HepG2 (cell line): ENCODE results near the gene SYS1. TPM values are rescaled to one million over a fixed set of nuclear protein-coding genes. Genes with fewer than 3 reads are reported as not detected.

Experiments
- ATF4 ChIP-seq, 2 experiments: fragments of 450-650 bp in 1 of 2; sonication (generic) in 1 of 2; formaldehyde crosslinking; IDR thresholded peaks; 2 replicates each; pipeline versions ENCODE4 v1.5.0 to v1.8.0; 2020 to 2022; ENCODE audit warnings: mild to moderate bottlenecking in 1 of 2, missing genetic modification reagents in 1 of 2
- CHCHD3 ChIP-seq: sonication (generic); formaldehyde crosslinking; IDR thresholded peaks from 2 replicates; pipeline ENCODE4 v1.8.0; 2022; ENCODE audit warnings: mild to moderate bottlenecking, missing genetic modification reagents, moderate library complexity
- FLYWCH1 ChIP-seq: sonication (generic); formaldehyde crosslinking; IDR thresholded peaks from 2 replicates; pipeline ENCODE4 v1.8.1; 2023; ENCODE audit warnings: mild to moderate bottlenecking, missing genetic modification reagents
- GATA4 ChIP-seq: sonication (generic); IDR thresholded peaks from 2 replicates; pipeline ENCODE4 v1.6.1; 2016; ENCODE audit warnings: antibody characterized with exemption, low read depth, borderline replicate concordance
- GTF2F1 ChIP-seq: fragments of 150-350 bp; IDR thresholded peaks from 2 replicates; pipeline ENCODE4 v1.6.1; 2014; ENCODE audit warnings: low read length
- IRX3 ChIP-seq: sonication (generic); formaldehyde crosslinking; IDR thresholded peaks from 2 replicates; pipeline ENCODE4 v1.8.1; 2023; ENCODE audit warnings: mild to moderate bottlenecking, low read depth, missing genetic modification reagents, borderline replicate concordance
- KDM1A ChIP-seq: IDR thresholded peaks from 2 replicates; pipeline ENCODE4 v1.6.1; 2016; ENCODE audit warnings: missing compliant biosample characterization
- KMT2A ChIP-seq: sonication (generic); formaldehyde crosslinking; IDR thresholded peaks from 2 replicates; pipeline ENCODE4 v1.4.0; 2020; ENCODE audit warnings: missing genetic modification reagents
- MAFF ChIP-seq: IDR thresholded peaks from 2 replicates; pipeline ENCODE4 v1.6.1; 2011; ENCODE audit warnings: low read depth, low read length, improper control_type of control experiment
- MAFK ChIP-seq, 2 experiments: IDR thresholded peaks in 1 of 2; conservative IDR thresholded peaks in 1 of 2; 2 replicates each; pipeline ENCODE4 v1.6.1; 2011; ENCODE audit warnings: improper control_type of control experiment in 2 of 2, low read length in 2 of 2
- MEIS1 ChIP-seq: sonication (generic); formaldehyde crosslinking; IDR thresholded peaks from 2 replicates; pipeline ENCODE4 v1.9.0; 2021; ENCODE audit warnings: mild to moderate bottlenecking, missing genetic modification reagents, moderate library complexity, borderline replicate concordance
- MLX ChIP-seq: IDR thresholded peaks from 2 replicates; pipeline ENCODE4 v1.6.1; 2016
- MTF2 ChIP-seq: sonication (generic); formaldehyde crosslinking; IDR thresholded peaks from 2 replicates; pipeline ENCODE4 v1.5.0; 2020; ENCODE audit warnings: missing genetic modification reagents, borderline replicate concordance
- NFE2L1 ChIP-seq: sonication (generic); formaldehyde crosslinking; IDR thresholded peaks from 2 replicates; pipeline ENCODE4 v1.4.0; 2020; ENCODE audit warnings: missing genetic modification reagents, mild to moderate bottlenecking, borderline replicate concordance
- PLRG1 ChIP-seq: fragments of 450-650 bp; conservative IDR thresholded peaks from 2 replicates; pipeline ENCODE4 v1.6.1; 2016
- REL ChIP-seq: sonication (generic); formaldehyde crosslinking; conservative IDR thresholded peaks from 2 replicates; pipeline ENCODE4 v1.8.0; 2022; ENCODE audit warnings: mild to moderate bottlenecking, missing genetic modification reagents, moderate library complexity
- RORA ChIP-seq: sonication (generic); formaldehyde crosslinking; IDR thresholded peaks from 2 replicates; pipeline ENCODE4 v1.5.0; 2020; ENCODE audit warnings: mild to moderate bottlenecking, missing genetic modification reagents, moderate library complexity
- SKIL ChIP-seq: sonication (generic); formaldehyde crosslinking; IDR thresholded peaks from 2 replicates; pipeline ENCODE4 v1.8.0; 2022; ENCODE audit warnings: missing genetic modification reagents, mild to moderate bottlenecking, moderate library complexity, borderline replicate concordance
- SRSF1 ChIP-seq: fragments of 200-400 bp; formaldehyde crosslinking; optimal IDR thresholded peaks from 2 replicates; pipeline ENCODE3; 2017; ENCODE audit warnings: mild to moderate bottlenecking, low read depth, low read length, moderate library complexity
- TBX2 ChIP-seq: sonication (generic); formaldehyde crosslinking; IDR thresholded peaks from 2 replicates; pipeline ENCODE4 v1.5.0; 2020; ENCODE audit warnings: missing genetic modification reagents, mild to moderate bottlenecking, borderline replicate concordance
- THAP8 ChIP-seq: sonication (generic); formaldehyde crosslinking; IDR thresholded peaks from 2 replicates; pipeline ENCODE4 v1.5.1; 2020; ENCODE audit warnings: missing genetic modification reagents, mild to moderate bottlenecking, borderline replicate concordance
- TOE1 ChIP-seq: sonication (generic); formaldehyde crosslinking; IDR thresholded peaks from 2 replicates; pipeline ENCODE4 v1.4.0; 2020; ENCODE audit warnings: mild to moderate bottlenecking, missing genetic modification reagents
- ZNF34 ChIP-seq: sonication (generic); formaldehyde crosslinking; IDR thresholded peaks from 2 replicates; pipeline ENCODE4 v1.4.0; 2020; ENCODE audit warnings: mild to moderate bottlenecking, missing genetic modification reagents, borderline replicate concordance
- ZNF441 ChIP-seq: sonication (generic); formaldehyde crosslinking; IDR thresholded peaks from 2 replicates; pipeline ENCODE4 v1.7.0; 2021; ENCODE audit warnings: missing genetic modification reagents, borderline replicate concordance
- ZNF629 ChIP-seq: sonication (generic); formaldehyde crosslinking; conservative IDR thresholded peaks from 2 replicates; pipeline ENCODE4 v1.5.0; 2020; ENCODE audit warnings: missing genetic modification reagents
- ZNF75D ChIP-seq: sonication (generic); formaldehyde crosslinking; IDR thresholded peaks from 2 replicates; pipeline ENCODE4 v1.8.1; 2023; ENCODE audit warnings: missing genetic modification reagents, mild to moderate bottlenecking, borderline replicate concordance
- polyA plus RNA-seq, 8 experiments: library from polyadenylated mRNA; depleted of rRNA in 3 of 8; stranded (reverse) in 7 of 8; unstranded in 1 of 8; fragments of >200 nt; fragmentation: Illumina TruSeq in 4 of 8; extraction: Trizol in 4 of 8; gene quantifications; 2 replicates each; pipeline versions ENCODE4 v1.2.1 to v1.2.3, GENCODE V29; 2011 to 2016; ENCODE audit warnings: low read depth in 4 of 8, missing spikeins in 1 of 8, mixed read lengths in 1 of 8; ENCODE audit not compliant: insufficient read depth in 1 of 8
- total RNA-seq, 5 experiments: library from RNA; depleted of rRNA; stranded (reverse); fragments of >200 nt; fragmentation: Illumina TruSeq; extraction: Trizol; gene quantifications; 2 replicates each; pipeline ENCODE4 v1.2.3, GENCODE V29; 2016; ENCODE audit warnings: low read depth in 1 of 5

Gene SYS1
- total and polyA plus RNA-seq, 2 of the 13 experiments (the other 11 are each of a cell fraction or from before 2014, with no cell fraction given): 38.3 to 65.6 TPM

GRCh38 chr20:45406260-45407066 lies 43.5 kb downstream of the SYS1 start (continued):
- TF ChIP-seq GTF2F1 (no peak), ZNF441 (CRISPR knock-in tag) (peak; percentile 73), MEIS1 (CRISPR knock-in tag) (no peak), MTF2 (CRISPR knock-in tag) (no peak), SRSF1 (peak; percentile 22), CHCHD3 (CRISPR knock-in tag) (no peak), MAFF (no peak), FLYWCH1 (no peak), ATF4 (CRISPR knock-in tag; IDR thresholded peaks at IDR 0.05) (peak in 1 of 2 experiments; percentile 72; a peak in 1 of 4 replicates), REL (CRISPR knock-in tag) (no peak), PLRG1 (no peak), ZNF629 (no peak), RORA (CRISPR knock-in tag) (no peak), NFE2L1 (CRISPR knock-in tag) (no peak), SKIL (CRISPR knock-in tag) (peak; percentile 52; the same call in 1 of the 2 replicates), ZNF75D (CRISPR knock-in tag) (no peak), KDM1A (CRISPR knock-in tag) (no peak), GATA4 (no peak; the same call in 1 of the 2 replicates), KMT2A (CRISPR knock-in tag) (no peak), IRX3 (CRISPR knock-in tag) (peak; percentile 59; the same call in 1 of the 2 replicates), ZNF34 (CRISPR knock-in tag) (no peak), MAFK (conservative IDR thresholded peaks at IDR 0.05 in 1 of 2, IDR thresholded peaks at IDR 0.05 in 1 of 2; ENCODE audit: low read length in 2 of 2) (no peak), TOE1 (CRISPR knock-in tag) (no peak), TBX2 (CRISPR knock-in tag) (peak; percentile 72; the same call in 1 of the 2 replicates), MLX (CRISPR knock-in tag) (0 out of 2 replicates have a peak, but pooled peaks have one; percentile 30), THAP8 (CRISPR knock-in tag) (no peak)
